WTC11 (cell line): Measurements from ENCODE around the gene TTLL13.
A peak's percentile ranks its signal among the peaks of the same experiment; 100 is the strongest.

ENCODE experiments used
- CDX4 ChIP-seq: fragments of 250-450 bp; sonication (Bioruptor Pico); IDR thresholded peaks from 2 replicates; pipeline ENCODE4 v1.9.0; 2021; ENCODE audit warnings: moderate library complexity, mild to moderate bottlenecking, inconsistent platforms, borderline replicate concordance
- CTCF ChIP-seq: fragments of 200-600 bp; IDR thresholded peaks from 2 replicates; pipeline ENCODE4 v1.8.0; 2022; ENCODE audit warnings: antibody characterized with exemption
- IRF1 ChIP-seq: sonication (generic); formaldehyde crosslinking; IDR thresholded peaks from 2 replicates; pipeline ENCODE4 v1.8.0; 2023; ENCODE audit warnings: missing genetic modification reagents
- NFE2L1 ChIP-seq: sonication (generic); formaldehyde crosslinking; IDR thresholded peaks from 2 replicates; pipeline ENCODE4 v1.8.1; 2023; ENCODE audit warnings: missing genetic modification reagents
- NR1H2 ChIP-seq: sonication (generic); formaldehyde crosslinking; IDR thresholded peaks from 2 replicates; pipeline ENCODE4 v1.9.0; 2021; ENCODE audit warnings: mild to moderate bottlenecking, moderate library complexity, missing genetic modification reagents
- NR2C2 ChIP-seq: sonication (generic); formaldehyde crosslinking; IDR thresholded peaks from 2 replicates; pipeline ENCODE4 v1.8.0; 2022; ENCODE audit warnings: mild to moderate bottlenecking, missing genetic modification reagents
- ZNF263 ChIP-seq: sonication (generic); formaldehyde crosslinking; IDR thresholded peaks from 2 replicates; pipeline ENCODE4 v1.8.1; 2022; ENCODE audit warnings: low read depth, mild to moderate bottlenecking, moderate library complexity, missing genetic modification reagents

- peak; percentile 77 for TF ChIP-seq CTCF
- no peak for TF ChIP-seq NFE2L1 (CRISPR knock-in tag)
- no peak for TF ChIP-seq ZNF263 (CRISPR knock-in tag)
- TF ChIP-seq IRF1 (CRISPR knock-in tag): no peak
- no peak for TF ChIP-seq NR2C2 (CRISPR knock-in tag)
- no peak for TF ChIP-seq CDX4
- no peak for TF ChIP-seq NR1H2
Observed at GRCh38 chr15:90219421-90220141, 29.8 kb upstream of the TTLL13 start.
